GM19099 (cell line): Measurements from ENCODE around the gene SCN1A.

Experiments
- POLR2A ChIP-seq: IDR thresholded peaks from 3 replicates; pipeline ENCODE4 v1.6.1; 2011; ENCODE audit warnings: low read depth; ENCODE audit not compliant: insufficient read length; ENCODE audit errors: extremely low read depth

Gene SCN1A

GRCh38 chr2:166138667-166139066, 10.8 kb upstream of the SCN1A start:
- TF ChIP-seq POLR2A, result no peak

- no peak for TF ChIP-seq POLR2A
Observed at GRCh38 chr2:166138144-166138543, 10.3 kb upstream of the SCN1A start.

- TF ChIP-seq POLR2A, result no peak
Observed at GRCh38 chr2:166137331-166137730, 9.5 kb upstream of the SCN1A start.

GRCh38 chr2:166135849-166136258, 8.0 kb upstream of the SCN1A start:
- TF ChIP-seq POLR2A, result no peak

- TF ChIP-seq POLR2A, result no peak
Observed at GRCh38 chr2:166135152-166135848, 7.5 kb upstream of the SCN1A start.

GRCh38 chr2:166134252-166135151, 6.7 kb upstream of the SCN1A start:
- no peak for TF ChIP-seq POLR2A

GRCh38 chr2:166133653-166134052, 5.8 kb upstream of the SCN1A start:
- no peak for TF ChIP-seq POLR2A

GRCh38 chr2:166128156-166128505, 311 bp upstream of the SCN1A start:
- TF ChIP-seq POLR2A, result no peak

GRCh38 chr2:166126007-166126639, 1.7 kb downstream of the SCN1A start:
- no peak for TF ChIP-seq POLR2A

GRCh38 chr2:166125557-166125956, 2.3 kb downstream of the SCN1A start:
- TF ChIP-seq POLR2A, result no peak

GRCh38 chr2:166118180-166118579, 9.6 kb downstream of the SCN1A start:
- TF ChIP-seq POLR2A, result no peak

- no peak for TF ChIP-seq POLR2A
Observed at GRCh38 chr2:166117491-166117890, 10.3 kb downstream of the SCN1A start.

- TF ChIP-seq POLR2A, result no peak
Observed at GRCh38 chr2:166115589-166115988, 12.2 kb downstream of the SCN1A start.

GRCh38 chr2:166112193-166112605, 15.6 kb downstream of the SCN1A start:
- TF ChIP-seq POLR2A, result no peak

GRCh38 chr2:166106431-166107015, 21.3 kb downstream of the SCN1A start:
- TF ChIP-seq POLR2A, result no peak
